Daoy (cell line): Measurements from ENCODE around the gene ADAMTS2. TPM values are rescaled to one million over a fixed set of nuclear protein-coding genes. Genes with fewer than 3 reads are reported as not detected.

Experiments
- DNase-seq: peaks from one replicate; pipeline ENCODE4 v3.0.0-alpha.2; 2015; ENCODE audit warnings: low read depth
- total RNA-seq: library from RNA; depleted of rRNA; stranded (reverse); fragments of >200 nt; shearing (Covaris generic); gene quantifications from 2 replicates; pipeline ENCODE4 v1.2.3, GENCODE V29; 2014

ADAMTS2 gene
- total RNA-seq, 1 experiment from 2014 or later: 0.46 TPM

DNA sequence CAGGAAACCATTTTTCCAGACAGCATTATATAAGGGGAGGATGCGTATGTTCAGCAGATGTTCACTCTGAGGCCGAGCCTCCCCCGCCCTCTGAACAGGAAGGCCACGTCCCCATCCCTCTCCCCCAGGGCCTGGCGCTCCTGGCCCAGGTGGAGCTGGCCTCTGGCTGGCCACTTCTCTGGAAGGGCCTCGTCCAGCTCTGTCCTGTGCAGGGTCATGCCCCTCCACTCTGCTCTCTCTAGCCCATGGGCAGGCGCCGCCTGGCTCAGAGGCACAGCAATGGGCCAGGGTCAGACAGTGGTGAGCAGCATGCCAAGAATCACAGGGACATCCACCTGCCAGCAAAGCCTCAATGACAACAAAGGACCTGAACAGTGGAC lies 34.2 kb downstream of the ADAMTS2 start:
- no peak for DNase-seq

DNA sequence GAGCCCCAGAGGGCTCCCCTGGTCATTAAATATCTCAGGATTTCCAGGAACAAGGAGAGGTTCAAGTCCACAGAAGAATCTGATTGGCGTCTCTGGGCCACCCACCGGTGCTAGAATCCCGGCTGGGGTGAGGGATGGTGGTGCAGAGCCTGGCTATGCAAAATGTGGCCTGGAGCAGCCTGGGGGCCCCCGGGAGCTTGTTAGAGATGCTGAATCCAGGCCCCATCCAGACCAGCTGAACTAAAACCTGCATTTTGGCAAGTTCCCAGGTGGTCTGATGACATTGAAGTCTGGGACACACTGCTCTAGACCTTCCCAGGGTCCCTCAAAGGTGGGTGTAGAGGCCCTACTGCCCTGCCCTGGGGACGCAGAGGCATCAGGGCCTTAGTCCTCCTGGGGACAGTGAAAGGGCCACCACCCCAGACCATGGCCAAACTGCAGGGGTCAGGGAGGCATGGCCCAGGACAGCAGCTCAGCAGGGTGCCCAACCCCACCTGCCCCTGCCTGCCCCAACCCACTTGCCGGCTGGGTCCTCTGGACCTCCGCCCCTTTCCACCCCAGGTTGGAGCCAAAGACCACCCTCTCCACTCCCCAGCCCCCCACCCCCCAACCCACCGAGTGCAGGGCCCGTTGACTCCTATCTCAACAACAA lies 34.7 kb downstream of the ADAMTS2 start:
- DNase-seq: no peak

DNA sequence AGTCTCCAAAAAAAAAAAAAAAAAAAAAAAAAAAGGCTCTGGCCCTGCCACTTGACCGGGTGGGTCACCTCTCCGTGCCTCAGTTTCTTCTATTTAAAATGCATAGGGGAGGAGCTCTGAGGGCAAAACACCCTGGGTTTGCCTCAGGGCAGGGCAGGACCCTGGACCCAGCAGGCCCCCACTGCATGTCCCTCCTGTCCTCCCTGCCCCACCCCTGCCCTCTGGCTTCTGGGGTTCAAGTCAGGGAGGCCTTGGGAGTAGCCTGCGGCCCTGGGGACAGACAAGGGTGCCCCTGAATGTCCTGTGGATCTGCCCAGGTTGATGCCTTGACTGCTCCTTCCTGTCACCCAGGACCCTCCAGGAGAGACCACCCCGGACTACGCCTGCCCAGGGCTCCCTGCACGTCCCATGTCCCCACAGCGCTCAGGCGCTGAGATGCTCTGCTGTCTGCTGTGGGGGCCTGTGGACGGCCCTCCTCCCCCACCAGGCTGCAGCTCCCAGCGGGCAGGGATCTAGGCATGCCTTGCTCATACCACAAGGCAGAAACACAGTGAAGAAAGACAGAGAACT lies 35.4 kb downstream of the ADAMTS2 start:
- DNase-seq: no peak

DNA sequence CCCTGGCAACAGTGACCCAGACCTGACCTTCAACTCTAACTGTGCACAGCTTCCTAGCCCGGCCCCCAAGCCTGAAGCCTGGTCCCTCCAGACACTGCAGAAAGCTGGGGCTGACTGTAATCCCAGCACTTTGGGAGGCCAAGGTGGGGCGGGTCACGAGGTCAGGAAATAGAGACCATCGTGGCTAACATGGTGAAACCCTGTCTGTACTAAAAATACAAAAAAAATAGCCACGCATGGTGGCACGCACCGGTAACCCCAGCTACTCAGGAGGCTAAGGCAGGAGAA lies 35.9 kb downstream of the ADAMTS2 start:
- DNase-seq: no peak

DNA sequence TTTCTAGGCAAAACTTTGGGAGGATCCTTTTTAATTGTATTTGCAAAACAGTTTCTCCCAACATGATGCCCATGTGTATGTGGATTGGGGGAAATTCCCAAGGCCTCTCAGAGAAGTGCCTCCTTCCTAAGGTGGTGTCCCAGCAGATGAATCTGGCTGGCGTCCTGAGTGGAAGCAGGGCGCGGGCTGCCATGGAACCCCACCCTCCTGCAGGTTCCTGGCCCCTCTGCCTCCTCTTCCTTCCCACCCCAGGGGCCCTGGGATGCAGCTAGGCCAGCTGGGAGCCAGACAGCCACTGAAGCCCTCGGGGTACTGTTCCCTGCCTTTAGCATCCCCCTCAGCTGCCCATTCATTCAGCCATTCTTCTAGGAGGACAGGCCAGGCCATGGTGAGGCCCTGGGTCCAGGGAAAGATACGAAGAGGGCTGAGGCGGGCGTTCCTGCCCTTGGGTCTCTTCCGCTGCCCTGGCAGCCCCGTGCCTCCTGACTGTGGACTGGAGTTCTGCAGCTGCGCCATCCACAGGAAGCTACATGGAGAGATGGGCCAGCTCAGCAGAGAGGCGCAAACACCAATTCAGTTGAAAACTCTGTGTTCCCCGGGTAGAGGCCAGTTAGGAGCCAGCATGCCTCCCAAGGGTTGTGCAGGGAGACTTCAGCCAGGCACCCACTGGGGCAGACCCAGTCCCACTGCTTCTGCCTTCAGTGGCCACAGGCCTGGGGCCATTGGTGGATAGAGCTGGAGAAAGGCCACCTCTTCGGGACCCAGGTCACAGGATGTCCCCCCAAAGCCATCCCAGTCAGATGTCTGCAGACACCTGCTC lies 36.5 kb downstream of the ADAMTS2 start:
- no peak for DNase-seq

DNA sequence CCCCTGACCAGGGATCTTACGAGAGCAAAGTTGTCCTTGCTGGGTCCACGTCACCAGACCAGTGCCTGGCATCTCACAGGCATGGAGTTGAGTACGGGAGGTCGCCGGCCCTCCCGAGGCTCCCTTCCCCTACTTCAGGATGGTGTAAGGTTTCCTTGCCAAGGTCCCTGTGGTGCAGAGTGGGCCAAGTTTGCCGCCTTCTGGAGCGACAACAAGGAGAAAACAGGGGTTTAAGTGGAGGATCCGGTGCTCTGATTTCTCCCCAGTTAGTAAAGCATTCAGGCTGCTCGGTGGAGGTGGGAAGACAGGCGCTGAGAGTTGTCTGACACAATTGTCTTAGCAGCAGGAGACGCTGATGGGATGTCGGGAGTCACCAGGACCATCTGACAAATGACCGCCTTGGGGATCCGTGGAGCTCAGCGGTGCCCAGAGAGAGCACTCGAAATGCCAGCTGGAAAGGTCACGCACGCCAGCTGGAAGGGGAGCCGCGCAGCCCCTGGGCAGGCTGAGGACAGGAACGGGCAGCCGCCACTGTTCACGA lies 37.3 kb downstream of the ADAMTS2 start:
- DNase-seq: no peak

DNA sequence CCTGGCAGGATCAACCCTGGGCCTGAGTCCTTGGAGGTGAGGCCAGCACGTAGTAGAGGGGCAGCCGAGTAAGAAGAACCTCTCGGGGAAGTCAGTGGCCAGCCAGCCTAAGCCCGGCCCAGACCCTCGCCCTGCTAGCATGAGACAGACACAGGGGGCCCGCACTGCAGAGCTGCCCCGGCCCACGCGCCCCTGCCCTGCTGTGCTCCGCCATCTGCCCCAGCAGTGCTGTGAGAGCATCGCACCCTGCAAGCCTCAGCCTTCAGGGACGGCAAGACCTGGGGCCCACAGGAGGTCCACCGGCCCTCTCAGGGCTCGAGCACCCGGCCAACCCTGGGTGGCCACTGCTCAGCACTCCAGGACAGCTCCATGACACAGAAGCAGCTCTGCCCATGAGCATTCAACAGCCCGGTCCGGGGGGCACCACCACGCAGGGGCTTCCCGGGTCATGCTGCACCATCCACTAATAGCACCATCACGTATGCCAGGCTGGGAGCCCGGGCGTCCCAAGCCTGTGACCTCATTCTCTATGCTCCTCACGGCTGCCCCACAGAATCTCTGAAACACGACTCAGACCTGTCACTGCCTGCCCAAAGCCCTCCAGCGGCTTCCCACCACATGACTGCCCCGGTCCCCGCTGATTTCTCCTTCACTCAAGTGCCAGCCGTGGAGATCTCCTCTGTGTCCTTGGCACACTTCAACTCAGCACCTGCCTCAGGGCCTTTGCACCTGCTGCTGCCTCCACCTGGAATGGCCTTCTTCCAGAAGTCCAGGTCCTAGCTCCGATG lies 38.1 kb downstream of the ADAMTS2 start:
- DNase-seq: no peak

DNA sequence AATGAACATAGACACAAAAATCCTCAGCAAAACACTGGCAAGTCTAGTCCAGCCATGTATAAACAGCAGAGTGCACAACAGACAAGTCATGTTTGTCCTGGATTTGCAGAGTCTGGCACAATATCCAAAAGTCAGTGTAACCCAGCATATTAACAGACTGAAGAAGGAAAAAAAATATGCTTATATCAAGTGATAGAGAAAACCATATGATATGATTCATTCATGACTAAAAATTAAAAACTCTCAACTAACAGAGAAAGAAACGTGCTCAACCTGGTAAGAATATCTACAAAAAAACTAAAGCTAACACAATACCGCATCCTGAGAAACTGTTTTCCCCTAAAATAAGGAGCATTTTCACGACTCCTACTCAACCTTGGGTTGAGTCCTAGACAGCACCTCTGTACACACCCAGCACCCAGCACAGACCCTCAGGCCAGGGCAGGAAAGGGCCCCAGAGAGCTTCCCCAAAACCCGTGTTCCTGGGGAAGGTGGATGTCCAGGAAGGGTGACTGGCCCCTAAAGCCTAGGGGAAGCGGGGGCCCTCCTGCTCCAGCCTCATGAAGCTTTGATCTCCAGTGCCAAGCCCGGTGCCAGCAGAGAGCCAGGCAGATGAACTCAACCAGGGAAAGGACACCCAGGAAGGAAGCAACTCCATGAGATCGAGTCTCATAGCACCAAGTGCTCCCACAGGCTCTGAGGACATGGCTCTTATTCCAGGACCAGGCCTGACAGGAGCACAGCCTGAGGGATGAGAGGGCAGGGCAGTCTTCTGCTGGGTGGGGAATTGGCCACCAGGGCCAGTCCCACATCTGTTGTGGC lies 38.9 kb downstream of the ADAMTS2 start:
- no peak for DNase-seq

DNA sequence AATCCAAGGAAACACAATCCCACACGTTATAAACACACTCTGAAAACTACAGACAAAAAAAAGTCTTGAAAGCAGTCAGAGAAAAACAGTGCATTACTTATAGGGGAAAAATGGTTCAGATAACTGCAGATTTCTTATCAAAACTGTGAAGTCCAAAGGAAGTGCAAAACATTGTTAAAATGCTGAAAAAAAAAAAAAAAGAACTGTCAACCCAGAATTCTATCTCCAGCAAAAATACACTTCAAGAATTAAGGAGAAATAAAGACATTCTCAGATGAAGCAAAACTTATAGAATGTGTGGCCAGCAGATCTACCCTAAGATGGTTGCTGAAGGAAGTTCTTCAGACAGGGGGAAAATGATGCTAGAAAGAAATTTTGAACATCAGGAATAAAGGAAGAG lies 40.4 kb downstream of the ADAMTS2 start:
- DNase-seq: no peak

DNA sequence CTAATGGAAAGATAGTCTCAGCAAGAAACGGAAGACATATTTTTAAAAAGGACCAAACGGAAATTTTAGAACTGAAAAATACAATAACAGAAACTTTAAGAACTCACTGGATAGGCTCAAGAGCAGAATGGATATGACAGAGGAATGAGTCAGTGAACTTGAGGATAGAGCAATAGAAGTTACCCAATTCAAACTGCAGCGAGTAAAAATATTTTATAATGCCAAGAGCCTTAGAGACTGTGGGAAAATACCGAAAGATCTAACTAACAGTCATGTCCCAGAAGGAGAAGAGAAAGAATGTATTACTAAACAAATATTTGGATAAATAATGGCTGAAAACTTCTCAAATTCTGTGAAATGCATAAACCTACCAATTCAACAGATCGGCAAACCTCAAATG lies 40.8 kb downstream of the ADAMTS2 start:
- no peak for DNase-seq

DNA sequence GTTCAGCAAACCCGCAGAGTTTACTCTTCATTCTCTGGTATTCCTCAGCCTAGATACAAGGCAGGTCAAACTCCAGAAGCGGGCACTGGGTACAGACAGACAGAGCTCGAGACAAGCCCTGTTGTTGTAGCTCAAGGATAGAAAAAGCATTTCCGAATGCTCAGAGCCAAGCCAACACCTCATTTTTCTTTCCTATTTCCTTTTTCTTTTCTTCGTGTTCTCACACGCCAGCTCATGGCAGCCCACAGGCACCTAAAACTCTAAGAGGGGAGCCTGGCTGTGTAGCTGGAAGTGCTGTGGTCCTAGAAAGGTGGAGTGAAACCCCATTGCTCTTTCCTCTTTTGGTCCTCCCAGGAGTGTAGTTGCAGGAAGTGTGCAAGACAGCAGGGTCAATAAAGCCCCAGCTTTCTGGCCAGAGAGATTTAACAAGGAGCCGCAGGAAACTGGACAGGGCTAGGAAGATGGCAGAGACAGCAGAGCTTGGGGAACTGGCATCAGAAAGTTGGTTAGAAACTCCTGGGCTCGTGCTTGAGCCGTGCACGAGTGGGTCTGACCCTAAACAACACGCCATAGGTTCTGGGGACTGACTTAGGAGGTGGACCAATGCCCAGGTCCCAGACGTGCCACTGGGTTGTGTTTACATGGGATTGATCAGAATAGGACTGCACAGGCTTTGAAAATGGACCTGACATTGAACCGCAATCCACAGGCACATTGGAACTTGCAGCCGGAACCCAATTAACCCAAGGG lies 41.6 kb downstream of the ADAMTS2 start:
- DNase-seq: no peak

DNA sequence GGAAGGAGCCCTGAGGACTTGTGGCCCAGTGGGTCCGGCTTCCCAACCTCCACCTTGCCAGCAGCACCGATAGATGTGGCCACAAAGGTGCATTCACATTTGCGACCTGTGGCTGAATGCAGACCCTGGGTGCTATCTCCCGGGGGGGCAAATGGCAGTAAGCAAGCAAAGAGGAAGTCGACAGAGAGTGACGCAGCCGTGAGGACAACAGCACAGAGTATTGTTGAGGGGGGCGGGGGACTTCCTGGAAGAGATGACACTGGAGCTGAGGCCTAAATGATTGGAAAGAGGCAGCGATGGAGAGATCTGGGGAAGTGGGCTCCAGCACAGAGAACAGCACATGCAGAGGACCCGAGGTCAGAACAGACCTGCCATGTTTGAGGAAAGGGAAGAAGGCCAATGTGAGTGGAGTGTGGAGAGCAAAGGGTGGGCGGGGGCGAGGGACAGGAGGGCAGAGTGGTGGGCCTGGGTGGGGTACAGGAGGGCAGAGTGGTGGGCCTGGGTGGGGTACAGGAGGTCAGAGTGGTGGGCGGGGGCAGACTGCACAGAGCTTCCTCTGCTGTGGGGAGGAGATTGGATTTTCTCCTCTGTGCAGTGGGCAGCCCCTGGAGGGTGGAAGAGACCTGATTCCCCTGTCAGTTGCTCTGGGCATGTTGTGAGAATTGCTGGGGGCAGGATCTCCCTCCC lies 42.6 kb downstream of the ADAMTS2 start:
- no peak for DNase-seq

DNA sequence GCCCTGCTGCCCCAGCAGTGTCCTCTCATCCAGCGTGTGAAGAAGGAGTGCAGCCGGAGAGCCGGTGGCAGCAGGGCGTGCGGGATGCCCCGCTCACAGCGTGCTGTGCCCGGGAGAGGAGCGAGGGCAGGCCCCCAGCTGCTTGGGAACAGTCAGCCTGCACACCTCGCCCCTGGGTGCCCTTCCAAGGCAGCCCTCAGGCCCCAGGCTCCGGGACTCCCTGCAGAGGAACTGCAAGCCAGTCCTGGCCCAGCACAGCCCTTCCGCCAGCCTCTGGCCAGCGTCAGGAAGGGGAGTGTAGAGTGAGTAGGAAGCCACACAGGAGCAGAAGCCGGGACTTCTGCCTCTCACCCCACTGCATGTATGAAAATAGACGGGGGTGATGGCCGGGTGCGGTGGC lies 43.5 kb downstream of the ADAMTS2 start:
- DNase-seq: no peak

DNA sequence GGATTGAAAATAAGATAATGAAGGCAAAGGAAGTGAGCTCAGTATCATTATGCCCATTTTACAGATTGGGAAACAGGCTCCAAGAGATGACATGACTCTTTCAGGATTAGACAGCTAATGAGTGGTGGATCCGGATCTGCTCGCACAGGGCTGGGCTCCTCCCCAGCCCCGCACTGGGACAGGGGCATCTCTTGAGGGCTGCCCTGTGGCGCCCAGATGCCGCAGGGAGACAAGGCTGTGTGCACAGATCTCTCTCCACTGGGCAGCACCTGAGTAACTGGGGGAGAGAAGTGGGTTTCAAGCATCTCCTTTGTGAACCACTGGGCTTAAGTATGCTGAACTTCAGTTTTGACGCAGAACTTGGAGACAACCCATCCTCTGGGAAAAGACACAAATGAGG lies 43.9 kb downstream of the ADAMTS2 start:
- DNase-seq: no peak

DNA sequence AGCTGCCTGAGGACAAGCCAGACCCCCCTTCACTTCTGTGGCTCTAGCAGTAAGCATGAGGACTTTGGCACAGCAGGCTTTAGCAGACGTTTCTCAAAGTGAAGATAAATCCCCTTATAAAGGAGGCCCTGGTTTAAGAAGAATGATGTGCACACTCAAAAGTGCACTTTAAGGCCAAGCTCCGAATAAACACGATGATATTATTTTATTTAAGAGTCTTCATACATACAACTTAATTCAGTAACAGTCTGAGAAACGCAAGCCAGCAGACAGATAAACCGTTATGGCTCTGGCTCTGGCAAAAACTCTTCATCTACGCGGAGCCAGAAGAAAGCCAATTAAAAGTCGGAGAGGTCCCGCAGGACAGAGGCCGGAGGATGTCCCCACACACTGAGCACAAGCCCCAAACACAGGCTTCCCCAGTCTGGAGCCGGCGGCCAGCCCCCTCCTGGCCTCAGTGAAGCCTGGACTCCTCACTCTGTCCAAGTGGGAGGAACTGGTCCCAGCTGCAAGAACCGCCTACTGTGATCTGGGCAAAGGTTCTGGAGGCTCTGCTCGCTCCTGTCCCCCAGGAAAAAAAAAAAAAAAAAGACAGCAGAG lies 44.6 kb downstream of the ADAMTS2 start:
- no peak for DNase-seq

DNA sequence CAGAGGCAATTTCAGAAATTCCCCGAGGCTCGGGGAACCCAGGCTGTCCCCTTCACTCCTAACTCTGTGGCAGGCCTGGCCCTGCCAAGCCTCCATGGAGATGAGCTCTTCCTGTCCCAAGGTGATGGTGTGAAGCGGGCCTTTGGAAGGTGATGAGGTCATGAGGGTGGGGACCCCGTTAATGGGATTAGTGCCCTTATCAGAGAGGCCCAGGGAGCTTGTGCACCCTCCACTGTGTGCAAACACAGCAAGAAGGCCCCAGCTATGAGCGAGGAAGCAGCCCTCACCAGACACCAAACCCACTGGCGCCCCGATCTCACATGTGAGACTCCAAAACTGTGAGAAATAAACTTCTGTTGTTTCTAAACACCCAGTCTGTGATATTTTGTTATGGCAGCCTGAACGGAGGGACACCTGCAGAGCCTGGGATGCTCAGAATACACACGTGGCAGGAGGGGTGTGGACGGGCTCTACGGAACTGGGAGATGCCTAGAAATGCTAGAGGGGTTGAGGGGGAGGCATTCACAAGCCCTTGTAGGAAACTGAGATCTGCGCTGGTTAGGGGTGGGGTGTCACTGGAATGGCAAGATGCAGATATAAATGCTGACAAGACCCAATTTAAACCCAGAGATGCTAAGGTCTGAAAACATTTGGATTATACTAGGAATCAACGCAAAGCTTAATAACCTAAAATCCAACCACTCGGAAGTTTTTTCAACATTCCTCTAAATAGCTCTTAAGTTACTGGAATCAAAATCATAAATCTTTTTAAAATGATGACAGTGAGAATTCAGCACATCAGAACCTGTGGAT lies 46.9 kb downstream of the ADAMTS2 start:
- no peak for DNase-seq

DNA sequence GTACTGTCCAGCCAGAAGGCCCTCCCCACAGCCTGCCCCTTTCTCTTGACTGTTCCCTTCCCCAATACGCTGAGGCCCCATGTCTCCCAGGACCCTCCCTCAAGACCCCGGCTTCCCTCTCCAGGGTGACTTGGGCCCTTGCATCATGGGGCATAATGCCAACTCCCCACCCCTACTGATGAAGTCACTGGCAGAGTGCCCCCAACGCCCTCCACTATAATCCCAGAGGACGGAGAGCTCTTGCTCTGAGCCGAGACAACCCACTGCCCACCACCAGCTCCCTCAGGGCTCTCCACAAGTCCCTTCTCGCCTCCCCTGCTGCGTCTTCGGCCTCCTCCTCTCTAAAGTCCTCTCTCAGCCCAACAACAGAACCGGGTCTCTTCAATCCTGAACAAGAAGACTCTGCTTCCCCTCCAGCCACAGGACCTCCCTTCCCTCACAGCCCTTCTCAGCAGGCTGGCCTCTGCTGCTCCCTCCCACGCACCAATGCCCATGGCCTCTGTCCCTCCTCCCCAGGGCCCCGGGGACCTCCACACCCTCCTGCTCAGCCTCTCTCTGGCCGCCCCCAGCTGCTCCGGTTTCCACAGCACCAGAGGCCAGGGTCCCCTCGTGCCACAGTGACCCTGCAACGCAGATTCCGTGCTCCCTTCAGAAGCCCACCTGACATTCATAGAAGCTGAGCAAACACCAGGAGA lies 47.6 kb downstream of the ADAMTS2 start:
- no peak for DNase-seq

DNA sequence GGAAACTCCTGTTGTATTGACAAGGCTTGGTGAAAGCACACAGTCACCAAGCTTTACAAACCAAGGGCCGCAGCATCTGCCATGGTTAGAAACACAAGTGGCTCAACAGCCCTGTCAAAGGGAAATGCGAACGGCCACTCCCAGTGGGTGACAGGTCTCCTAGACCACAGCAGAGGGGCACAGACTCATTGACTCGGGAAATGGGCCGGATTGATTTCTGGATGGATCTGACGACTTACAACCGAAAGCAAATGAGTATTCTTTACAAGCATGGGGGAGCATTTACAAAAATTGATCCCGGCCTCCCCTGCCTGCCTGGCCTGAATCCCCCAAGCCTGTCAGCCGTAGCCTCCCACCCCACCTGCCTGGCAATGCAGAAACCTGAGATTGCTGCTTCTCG lies 48.2 kb downstream of the ADAMTS2 start:
- no peak for DNase-seq
